Measurements from ENCODE around the gene APEX1.
"Not testable (repeated sequence)": the region's sequence is repeated elsewhere in the genome, so short reads cannot be mapped to it uniquely, and the experiment has no call there.

Gene APEX1

DNA sequence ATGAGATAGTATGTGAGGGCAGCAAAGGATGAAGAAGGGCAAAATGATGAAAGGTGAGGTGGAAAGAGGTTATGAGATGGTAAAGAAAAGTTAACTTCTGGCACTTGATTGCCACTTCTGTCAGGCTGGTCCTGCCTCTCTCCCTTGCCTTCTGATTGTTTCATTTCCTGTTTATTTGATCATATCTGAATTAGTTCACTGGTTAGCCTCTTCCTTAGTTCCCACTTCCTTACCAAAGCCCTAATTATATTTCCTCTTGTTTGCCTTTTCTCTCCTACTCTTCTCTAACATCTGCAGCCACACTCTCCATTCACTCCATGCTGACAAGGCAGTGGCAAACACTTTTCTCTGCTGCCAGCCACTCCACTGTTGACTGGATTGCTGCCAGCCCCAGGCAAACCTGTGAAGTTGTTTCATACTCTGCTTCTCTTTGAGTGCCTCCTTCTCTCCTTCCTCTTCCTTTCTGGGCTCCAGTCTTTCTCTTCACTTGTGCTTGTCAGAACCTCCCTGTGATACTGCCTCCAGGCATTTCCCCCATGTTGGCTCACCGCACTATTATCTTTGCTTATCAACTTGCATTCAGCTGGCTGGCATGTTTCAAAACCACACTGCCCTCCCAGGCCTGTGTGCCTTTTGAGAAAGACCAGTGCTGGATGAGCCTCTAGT lies 22.3 kb downstream of the APEX1 start:
- peak in 1 of 2 donors; percentile 23 for DNase-seq

DNA sequence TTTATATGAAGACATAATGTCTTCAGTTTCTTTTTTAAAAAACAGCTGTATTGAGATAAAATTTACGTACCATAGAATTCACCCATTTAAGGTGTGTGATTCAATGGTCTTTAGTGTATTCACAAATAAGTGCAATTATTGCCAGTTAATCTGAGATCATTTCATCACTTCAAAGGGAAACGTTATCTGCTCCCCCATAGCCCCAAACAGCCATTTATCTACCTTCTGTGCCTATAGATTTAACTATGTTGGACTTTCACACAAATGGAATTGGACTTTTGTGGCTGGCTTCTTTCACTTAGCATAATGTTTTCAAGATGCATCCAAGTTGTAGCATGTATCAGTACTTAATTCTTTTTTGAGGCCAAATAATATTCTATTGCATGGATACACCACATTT lies 23.9 kb downstream of the APEX1 start:
- DNase-seq = no peak

DNA sequence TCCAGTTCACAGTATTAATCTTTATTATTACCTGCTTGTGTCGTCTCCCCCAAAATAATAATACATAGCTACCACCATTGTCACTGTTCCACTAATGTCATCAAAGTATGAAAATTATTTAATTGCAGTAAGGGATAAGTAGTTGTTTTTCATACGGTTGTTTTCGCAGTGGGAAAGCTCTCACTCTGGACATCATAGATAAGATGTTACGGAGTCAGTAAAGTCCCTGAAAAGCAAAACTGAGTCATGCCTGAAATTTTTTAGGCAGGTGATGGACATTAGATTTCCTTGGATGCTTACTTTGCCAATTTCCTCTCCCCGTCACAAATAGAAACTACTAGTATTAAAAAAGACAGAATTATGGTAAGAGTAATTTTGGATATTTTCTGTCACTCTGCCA lies 27.4 kb downstream of the APEX1 start:
- no peak for DNase-seq

GRCh38 chr14:20485900-20486299 lies 30.9 kb downstream of the APEX1 start:
- no peak for DNase-seq

- DNase-seq = no peak
These were observed 31.8 kb downstream of the APEX1 start for GRCh38 chr14:20486684-20487395.

GRCh38 chr14:20487396-20487725 lies 32.3 kb downstream of the APEX1 start:
- no peak for DNase-seq

- DNase-seq = no peak
These were observed 34.3 kb downstream of the APEX1 start for GRCh38 chr14:20489093-20489994.

DNA sequence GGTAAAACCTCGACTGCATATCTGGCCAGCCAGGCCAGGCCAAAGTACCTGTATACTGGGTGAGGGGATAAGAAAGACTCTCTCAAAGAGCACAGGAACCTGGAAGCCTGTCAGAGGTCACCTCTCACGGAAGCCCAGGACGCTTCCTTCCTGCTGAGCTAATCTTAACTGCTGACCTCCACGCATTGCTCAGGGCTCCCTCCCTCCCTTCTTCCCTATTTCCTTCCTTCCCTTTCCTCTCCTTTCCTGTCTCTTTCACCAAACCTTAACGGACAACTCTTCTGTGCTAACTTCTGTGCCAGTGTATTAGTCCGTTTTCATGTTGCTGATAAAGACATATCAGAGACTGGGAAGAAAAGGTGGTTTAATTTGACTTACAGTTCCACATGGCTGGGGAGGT lies 35.5 kb downstream of the APEX1 start:
- DNase-seq = no peak

- no peak for DNase-seq
These were observed 37.5 kb downstream of the APEX1 start for GRCh38 chr14:20492486-20492885.

- peak in 1 of 2 donors; percentile 36 for DNase-seq
These were observed 38.6 kb downstream of the APEX1 start for GRCh38 chr14:20493634-20494033.

GRCh38 chr14:20494935-20495766 lies 40.1 kb downstream of the APEX1 start:
- DNase-seq = peak in 1 of 2 donors; percentile 20

DNA sequence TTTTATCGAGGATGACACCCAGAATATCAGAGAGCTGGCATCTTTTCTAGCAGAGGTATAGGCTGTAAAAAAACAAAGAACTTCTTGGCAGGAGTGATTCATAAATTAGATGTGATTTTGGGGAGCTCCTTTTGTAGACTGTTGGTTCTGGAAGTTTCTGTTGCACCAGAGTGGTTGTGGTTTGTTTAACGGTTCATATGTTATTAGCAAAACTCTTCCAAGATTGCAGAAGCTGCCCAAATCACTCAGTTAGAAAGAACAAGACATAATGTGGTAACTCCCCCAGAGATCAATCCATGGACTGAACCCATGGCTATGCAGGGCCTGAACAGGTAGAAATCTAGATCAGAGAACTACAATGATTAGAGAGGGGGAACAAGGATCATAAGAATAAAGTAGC lies 43.6 kb downstream of the APEX1 start:
- no peak for DNase-seq

- DNase-seq = no peak
These were observed 44.1 kb downstream of the APEX1 start for GRCh38 chr14:20499108-20499507.

DNA sequence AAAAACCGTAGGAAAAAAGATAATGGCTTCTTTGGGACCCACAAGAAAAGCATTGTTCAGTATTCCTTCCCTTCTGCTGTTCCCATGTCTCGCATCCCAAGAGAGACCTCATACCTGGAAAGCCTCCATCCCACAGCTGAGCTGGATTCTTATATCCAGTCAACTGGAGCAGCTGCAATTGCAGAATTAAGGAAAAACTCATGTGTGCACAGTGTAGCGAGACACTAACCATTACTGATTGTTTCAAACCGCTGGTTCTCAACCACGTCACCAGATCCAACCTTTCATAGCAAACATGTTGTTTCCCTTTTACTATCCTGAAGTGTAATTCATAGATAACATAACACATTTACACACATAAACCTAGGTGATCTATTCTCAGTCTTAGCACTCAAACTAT lies 44.9 kb downstream of the APEX1 start:
- DNase-seq = no peak

- no peak for DNase-seq
These were observed 46.3 kb downstream of the APEX1 start for GRCh38 chr14:20501346-20501745.

GRCh38 chr14:20503898-20504297 lies 48.9 kb downstream of the APEX1 start:
- no peak for DNase-seq

DNA sequence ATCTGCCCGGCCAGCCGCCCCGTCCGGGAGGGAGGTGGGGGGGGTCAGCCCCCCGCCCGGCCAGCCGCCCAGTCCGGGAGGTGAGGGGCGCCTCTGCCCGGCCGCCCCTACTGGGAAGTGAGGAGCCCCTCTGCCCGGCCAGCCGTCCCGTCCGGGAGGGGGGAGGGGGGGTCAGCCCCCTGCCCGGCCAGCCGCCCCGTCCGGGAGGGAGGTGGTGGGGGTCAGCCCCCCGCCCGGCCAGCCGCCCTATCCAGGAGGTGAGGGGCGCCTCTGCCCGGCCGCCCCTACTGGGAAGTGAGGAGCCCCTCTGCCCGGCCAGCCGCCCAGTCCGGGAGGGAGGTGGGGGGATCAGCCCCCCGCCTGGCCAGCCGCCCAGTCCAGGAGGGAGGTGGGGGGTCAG lies 51.2 kb downstream of the APEX1 start:
- DNase-seq = not testable (repeated sequence)

DNA sequence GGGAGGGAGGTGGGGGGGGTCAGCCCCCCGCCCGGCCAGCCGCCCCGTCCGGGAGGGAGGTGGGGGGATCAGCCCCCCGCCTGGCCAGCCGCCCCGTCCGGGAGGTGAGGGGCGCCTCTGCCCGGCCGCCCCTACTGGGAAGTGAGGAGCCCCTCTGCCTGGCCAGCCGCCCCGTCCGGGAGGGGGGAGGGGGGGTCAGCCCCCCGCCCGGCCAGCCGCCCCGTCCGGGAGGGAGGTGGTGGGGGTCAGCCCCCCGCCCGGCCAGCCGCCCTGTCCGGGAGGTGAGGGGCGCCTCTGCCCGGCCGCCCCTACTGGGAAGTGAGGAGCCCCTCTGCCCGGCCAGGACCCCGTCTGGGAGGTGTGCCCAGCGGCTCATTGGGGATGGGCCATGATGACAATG lies 51.7 kb downstream of the APEX1 start:
- not testable (repeated sequence) for DNase-seq

Measured in bone marrow (tissue), 2 donors.